Measurements from ENCODE around the gene TRUB2. TPM values are rescaled to one million over a fixed set of nuclear protein-coding genes. Genes with fewer than 3 reads are reported as not detected.

Gene TRUB2
- total RNA-seq, 1 experiment from 2014 or later = 42.1 TPM

GRCh38 chr9:128292009-128292408 lies 30.2 kb downstream of the TRUB2 start:
- no peaks in the 10 kb centered on the region for H3K79me2 ChIP-seq (ENCODE audit: insufficient read depth, low read length)
- H3K4me2 ChIP-seq (ENCODE audit: low read length) = no peak overlapping the region
- ATAC-seq (no peak), DNase-seq (ENCODE audit: low read depth, low spot score) (no peak)
- H3K27me3 ChIP-seq (ENCODE audit: insufficient read depth, low read length) = no peaks in the 10 kb centered on the region
- H3K27ac ChIP-seq (ENCODE audit: low read depth, low read length) = no peak overlapping the region
- no peak overlapping the region for H3K4me3 ChIP-seq (replicated peaks in 1 of 2; ENCODE audit: low read depth in 1 of 2, low read length in 2 of 2)
- BruUV-seq (replicated peaks) = no TSS peak
- TF ChIP-seq YY1 (IDR thresholded peaks at IDR 0.05; ENCODE audit: extremely low read depth, insufficient replicate concordance, low read depth, low read length) (no peak), CEBPB (IDR thresholded peaks at IDR 0.05; ENCODE audit: low read depth) (no peak), EZH2 (IDR thresholded peaks at IDR 0.05) (no peak), ZNF274 (IDR thresholded peaks at IDR 0.05; ENCODE audit: low read depth, low read length) (no peak), ELF1 (IDR thresholded peaks at IDR 0.05; ENCODE audit: borderline replicate concordance, low read depth) (no peak), SP1 (IDR thresholded peaks at IDR 0.05; ENCODE audit: low read depth) (no peak), POLR2A (IDR thresholded peaks at IDR 0.05; ENCODE audit: borderline replicate concordance, extremely low read depth, insufficient read depth, insufficient read length) (no peak)
- CTCF ChIA-PET = interaction anchor here (1.6 kb wide), 1 partner anchor 128 kb away, joined by 6 read pairs; the partner anchor contains the start of gene CERCAM
- RAD21 ChIA-PET (ENCODE audit: low non-redundant PET in 1 of 2, low total read pairs in 2 of 2, uncharacterized antibody in 2 of 2, unreplicated experiment in 2 of 2) = no interaction called here
- POLR2A ChIA-PET = no interaction called here
- no peak overlapping the region for H2AFZ ChIP-seq (ENCODE audit: low read depth, low read length, poor library complexity, severe bottlenecking)
- no peaks in the 10 kb centered on the region for H3K9me3 ChIP-seq (ENCODE audit: control insufficient read depth in 1 of 2, insufficient read depth in 1 of 2, low read depth in 1 of 2, low read length in 2 of 2)
- no peaks in the 10 kb centered on the region for H3K9me2 ChIP-seq (ENCODE audit: insufficient read depth)
- H4K20me1 ChIP-seq (ENCODE audit: insufficient read depth) = no peaks in the 10 kb centered on the region
- no peaks in the 10 kb centered on the region for H3K36me3 ChIP-seq (ENCODE audit: control insufficient read depth in 1 of 2, insufficient read depth in 2 of 2, low read length in 2 of 2)
- peaks cover 5 to 16% of the 10 kb centered on the region in 2 experiments; a peak in 3 of 4 replicates for H3K4me1 ChIP-seq (ENCODE audit: control insufficient read depth in 1 of 2, insufficient read depth in 2 of 2, low read length in 2 of 2)
- H3K9ac ChIP-seq (ENCODE audit: low read length) = no peak overlapping the region
- intact Hi-C loops (cut with micrococcal nuclease) = loop anchor here (10.0 kb wide), 1 partner anchor 263 kb away; the partner anchor contains the start of gene SPTAN1

GRCh38 chr9:128288273-128289004 lies 33.8 kb downstream of the TRUB2 start:
- no peak for TF ChIP-seq CBX3 (IDR thresholded peaks at IDR 0.05; ENCODE audit: low read depth)
- TF ChIP-seq REST (IDR thresholded peaks at IDR 0.05; ENCODE audit: low read depth) = no peak
- TF ChIP-seq EZH2 (IDR thresholded peaks at IDR 0.05) = no peak
- TF ChIP-seq CEBPB (IDR thresholded peaks at IDR 0.05; ENCODE audit: low read depth) = no peak
- TF ChIP-seq POLR2A (IDR thresholded peaks at IDR 0.05; ENCODE audit: borderline replicate concordance, extremely low read depth, insufficient read depth, insufficient read length) = no peak
- no peak for TF ChIP-seq SP1 (IDR thresholded peaks at IDR 0.05; ENCODE audit: low read depth)
- no peak for TF ChIP-seq POLR2AphosphoS5 (IDR thresholded peaks at IDR 0.05; ENCODE audit: low read depth, low read length)
- Histone ChIP-seq H3K79me2 (ENCODE audit: insufficient read depth, low read length) (no peaks in the 10 kb centered on the region), H3K36me3 (ENCODE audit: control insufficient read depth in 1 of 2, insufficient read depth in 2 of 2, low read length in 2 of 2) (no peaks in the 10 kb centered on the region), H3K9ac (ENCODE audit: low read length) (no peak overlapping the region), H3K4me1 (ENCODE audit: control insufficient read depth in 1 of 2, insufficient read depth in 2 of 2, low read length in 2 of 2) (no peaks in the 10 kb centered on the region), H3K9me3 (ENCODE audit: control insufficient read depth in 1 of 2, insufficient read depth in 1 of 2, low read depth in 1 of 2, low read length in 2 of 2) (no peaks in the 10 kb centered on the region), H3K27me3 (ENCODE audit: insufficient read depth, low read length) (no peaks in the 10 kb centered on the region), H3K4me2 (ENCODE audit: low read length) (no peak overlapping the region), H3K27ac (ENCODE audit: low read depth, low read length) (no peak overlapping the region), H3K4me3 (replicated peaks in 1 of 2; ENCODE audit: low read depth in 1 of 2, low read length in 2 of 2) (no peak overlapping the region), H3K9me2 (ENCODE audit: insufficient read depth) (no peaks in the 10 kb centered on the region), H4K20me1 (ENCODE audit: insufficient read depth) (no peaks in the 10 kb centered on the region), H2AFZ (ENCODE audit: low read depth, low read length, poor library complexity, severe bottlenecking) (no peak overlapping the region)
- BruUV-seq (replicated peaks) = no TSS peak
- DNase-seq (ENCODE audit: low read depth, low spot score) (no peak), ATAC-seq (0 out of 2 replicates have a peak, but pooled peaks have one; percentile 27)
- RAD21 ChIA-PET (ENCODE audit: low non-redundant PET in 1 of 2, low total read pairs in 2 of 2, uncharacterized antibody in 2 of 2, unreplicated experiment in 2 of 2) = no interaction called here
- POLR2A ChIA-PET = interaction anchor here (0.7 kb wide), 1 partner anchor 348 kb away, joined by 3 read pairs; no protein-coding TSS in a partner anchor
- CTCF ChIA-PET = interaction anchor here (1.3 kb wide), 1 partner anchor 150 kb away, joined by 3 read pairs; no protein-coding TSS in a partner anchor
- intact Hi-C loops (cut with micrococcal nuclease) = no loop called here

All from HCT116 (cell line).